Nephron (organoid): ENCODE data around the gene OR6K6.

ENCODE experiments used
- H3K27ac Mint-ChIP-seq, 3 experiments: 2 replicates each; pipeline ENCODE4 v1.8.0; 2020; ENCODE audit warnings: mixed read lengths in 3 of 3, mild to moderate bottlenecking in 2 of 3, moderate library complexity in 1 of 3
- H3K27me3 Mint-ChIP-seq: 2 replicates; pipeline ENCODE4 v1.8.0; 2021; ENCODE audit warnings: low read depth, mild to moderate bottlenecking, moderate library complexity, mixed read lengths
- H3K36me3 Mint-ChIP-seq: 2 replicates; pipeline ENCODE4 v1.8.0; 2020; ENCODE audit warnings: low read depth, mixed read lengths
- H3K4me1 Mint-ChIP-seq: 2 replicates; pipeline ENCODE4 v1.8.0; 2020; ENCODE audit warnings: mixed read lengths
- H3K4me3 Mint-ChIP-seq, 3 experiments: 2 replicates each; pipeline ENCODE4 v1.8.0; 2020; ENCODE audit warnings: mild to moderate bottlenecking in 3 of 3, mixed read lengths in 3 of 3, moderate library complexity in 2 of 3
- H3K9me3 Mint-ChIP-seq: 2 replicates; pipeline ENCODE4 v1.8.0; 2020; ENCODE audit warnings: mixed read lengths
- CTCF ChIP-seq, 3 experiments: fragments of 200-600 bp; sonication (generic); IDR thresholded peaks; one replicate each; pipeline ENCODE4 v1.5.0; 2021; ENCODE audit warnings: antibody characterized with exemption in 3 of 3; ENCODE audit not compliant: unreplicated experiment in 3 of 3

The OR6K6 gene

GRCh38 chr1:158719664-158720063 lies 34.9 kb upstream of the OR6K6 start:
- Mint-ChIP-seq H3K9me3 (no peaks in the 10 kb centered on the region), H3K4me1 (no peaks in the 10 kb centered on the region), H3K36me3 (no peaks in the 10 kb centered on the region)

GRCh38 chr1:158720620-158721019 lies 33.9 kb upstream of the OR6K6 start, which contains the start of gene OR6K3:
Gene OR6K3 (minus strand): TSS chr1:158720720. CDS start chr1:158718115, 2,605 bp downstream.
- no peak for TF ChIP-seq CTCF (IDR thresholded peaks at IDR 0.05; ENCODE audit: unreplicated experiment in 3 of 3)
- Mint-ChIP-seq H3K27me3 (peaks cover 9% of the 10 kb centered on the region), H3K36me3 (no peaks in the 10 kb centered on the region), H3K4me3 (no peak within 1 kb of the TSS), H3K27ac (no peak within 1 kb of the TSS), H3K9me3 (no peaks in the 10 kb centered on the region), H3K4me1 (no peaks in the 10 kb centered on the region)

More at GRCh38 chr1:158719664-158720063, 34.9 kb upstream of the OR6K6 start:
- Mint-ChIP-seq H3K4me3 (no peak overlapping the region), H3K27me3 (peaks cover 6% of the 10 kb centered on the region), H3K27ac (no peak overlapping the region)
- TF ChIP-seq CTCF (IDR thresholded peaks at IDR 0.05; ENCODE audit: unreplicated experiment in 3 of 3), result no peak

GRCh38 chr1:158724442-158724841 lies 30.1 kb upstream of the OR6K6 start:
- no peaks in the 10 kb centered on the region for H3K36me3 Mint-ChIP-seq
- no peak overlapping the region for H3K4me3 Mint-ChIP-seq
- TF ChIP-seq CTCF (IDR thresholded peaks at IDR 0.05; ENCODE audit: unreplicated experiment in 3 of 3), result no peak
- no peak overlapping the region for H3K27ac Mint-ChIP-seq
- H3K27me3 Mint-ChIP-seq, result peaks cover 5% of the 10 kb centered on the region
- H3K4me1 Mint-ChIP-seq, result no peaks in the 10 kb centered on the region
- no peaks in the 10 kb centered on the region for H3K9me3 Mint-ChIP-seq

- no peaks in the 10 kb centered on the region for H3K9me3 Mint-ChIP-seq
- H3K4me3 Mint-ChIP-seq, result no peak overlapping the region
- no peaks in the 10 kb centered on the region for H3K4me1 Mint-ChIP-seq
- H3K27me3 Mint-ChIP-seq, result peaks cover 5% of the 10 kb centered on the region
- no peak for TF ChIP-seq CTCF (IDR thresholded peaks at IDR 0.05; ENCODE audit: unreplicated experiment in 3 of 3)
- no peak overlapping the region for H3K27ac Mint-ChIP-seq
- no peaks in the 10 kb centered on the region for H3K36me3 Mint-ChIP-seq
Measured at GRCh38 chr1:158728510-158729225, 25.9 kb upstream of the OR6K6 start.

- no peak overlapping the region for H3K27ac Mint-ChIP-seq
- H3K27me3 Mint-ChIP-seq, result no peaks in the 10 kb centered on the region
- TF ChIP-seq CTCF (IDR thresholded peaks at IDR 0.05; ENCODE audit: unreplicated experiment in 3 of 3), result no peak
- no peaks in the 10 kb centered on the region for H3K9me3 Mint-ChIP-seq
- no peak overlapping the region for H3K4me3 Mint-ChIP-seq
- H3K36me3 Mint-ChIP-seq, result no peaks in the 10 kb centered on the region
- H3K4me1 Mint-ChIP-seq, result no peaks in the 10 kb centered on the region
Measured at GRCh38 chr1:158730453-158730852, 24.1 kb upstream of the OR6K6 start.

GRCh38 chr1:158731707-158732106 lies 22.8 kb upstream of the OR6K6 start:
- Mint-ChIP-seq H3K36me3 (no peaks in the 10 kb centered on the region), H3K9me3 (no peaks in the 10 kb centered on the region), H3K27ac (no peak overlapping the region), H3K27me3 (no peaks in the 10 kb centered on the region), H3K4me1 (no peaks in the 10 kb centered on the region), H3K4me3 (no peak overlapping the region)
- TF ChIP-seq CTCF (IDR thresholded peaks at IDR 0.05; ENCODE audit: unreplicated experiment in 3 of 3), result no peak
